Upper lobe of left lung (tissue), 6 donors: ENCODE results near the gene TTPAL. TPM values are rescaled to one million over a fixed set of nuclear protein-coding genes. Genes with fewer than 3 reads are reported as not detected.

Experiments used
- ATAC-seq, 2 donors: fragments of 200-7000 bp; cut with Tn5 transposase; one replicate each; pipeline ENCODE4 v1.9.1; 2022; ENCODE audit warnings: mild to moderate bottlenecking in 2 of 2, moderate library complexity in 2 of 2; ENCODE audit not compliant: low FRiP score in 2 of 2
- DNase-seq, 2 donors: peaks; one replicate each; pipeline ENCODE4 v3.0.0-alpha.2; 2019 to 2020
- H3K27ac ChIP-seq, 4 donors: fragments of 200-600 bp; sonication (generic); one replicate each; pipeline ENCODE4 v1.5.1; 2016 to 2019
- H3K27me3 ChIP-seq, 4 donors: fragments of 200-600 bp; sonication (generic); one replicate each; pipeline ENCODE4 v1.5.1; 2017 to 2019
- H3K36me3 ChIP-seq, 4 donors: fragments of 200-600 bp; sonication (generic); one replicate each; pipeline ENCODE4 v1.5.1; 2016 to 2019
- H3K4me1 ChIP-seq, 4 donors: fragments of 200-600 bp; sonication (generic); one replicate each; pipeline ENCODE4 v1.5.1; 2018 to 2019
- H3K4me3 ChIP-seq, 4 donors: fragments of 200-600 bp; sonication (generic); one replicate each; pipeline ENCODE4 v1.5.1; 2017 to 2019; ENCODE audit warnings: mild to moderate bottlenecking in 2 of 4, moderate library complexity in 1 of 4
- H3K9me3 ChIP-seq, 4 donors: fragments of 200-600 bp; sonication (generic); one replicate each; pipeline ENCODE4 v1.5.1; 2018 to 2019
- CTCF ChIP-seq, 6 experiments: fragments of 450-650 bp in 4 of 6; fragments of 200-600 bp in 2 of 6; sonication (generic) in 2 of 6; IDR thresholded peaks; one replicate each; pipeline ENCODE4 v1.5.1; 2016 to 2019; ENCODE audit warnings: antibody characterized with exemption in 6 of 6
- EP300 ChIP-seq, 4 donors: sonication (generic); formaldehyde crosslinking; IDR thresholded peaks; one replicate each; pipeline ENCODE4 v1.5.1; 2017; ENCODE audit warnings: antibody characterized with exemption in 4 of 4, control low read depth in 2 of 4
- POLR2A ChIP-seq, 4 donors: fragments of 450-650 bp; IDR thresholded peaks; one replicate each; pipeline ENCODE4 v1.5.1; 2016 to 2017; ENCODE audit warnings: antibody characterized with exemption in 4 of 4, mild to moderate bottlenecking in 2 of 4
- POLR2AphosphoS5 ChIP-seq, 2 donors: sonication (generic); formaldehyde crosslinking; IDR thresholded peaks; one replicate each; pipeline ENCODE4 v1.5.1; 2017; ENCODE audit warnings: antibody characterized with exemption in 2 of 2
- WGBS, 2 donors: methylation state at CpG; one replicate each; pipeline ENCODE4 v1.1.5; 2017 to 2018; 5-methylcytosine and 5-hydroxymethylcytosine counted together
- total RNA-seq, 6 donors: library from RNA; depleted of rRNA in 4 of 6; stranded (reverse); fragments of >200 nt in 4 of 6; gene quantifications; one replicate each; pipeline versions ENCODE4 v1.1.0 to v1.2.1, GENCODE V29; 2016 to 2021
- donor health status: DM: no; HTN: no; CAD: no; lungs with moderate emphysema.
- donor health status: DM: no; HTN: yes; CAD: no; lungs with severe emphysema.

Gene TTPAL
- total RNA-seq, 6 donors from 2014 or later = 9.4 to 12.2 (median 10.2) TPM

- H3K36me3 ChIP-seq = no peaks in the 10 kb centered on the region
- peak in 1 of 4 donors; percentile 14 for TF ChIP-seq POLR2A (IDR thresholded peaks at IDR 0.05)
- no peak for TF ChIP-seq POLR2AphosphoS5 (IDR thresholded peaks at IDR 0.05)
- TF ChIP-seq CTCF (IDR thresholded peaks at IDR 0.05) = no peak
- no peak for TF ChIP-seq EP300 (IDR thresholded peaks at IDR 0.05)
- H3K27ac ChIP-seq = no peak overlapping the region
- H3K4me3 ChIP-seq = no peak overlapping the region
- ATAC-seq (peak in 1 of 2 donors; percentile 66), DNase-seq (no peak)
- WGBS, 2 donors = 51 to 54% methylated on average over 12 of the region's 12 CpGs
- no peaks in the 10 kb centered on the region for H3K4me1 ChIP-seq
- H3K27me3 ChIP-seq = no peaks in the 10 kb centered on the region
- H3K9me3 ChIP-seq = no peaks in the 10 kb centered on the region
These were observed 33.2 kb upstream of the TTPAL start for GRCh38 chr20:44442298-44443070.

GRCh38 chr20:44445742-44446710 lies 29.6 kb upstream of the TTPAL start:
- ATAC-seq (peak in 1 of 2 donors; percentile 35), DNase-seq (no peak)
- peaks cover 15 to 23% (median 16%) of the 10 kb centered on the region in 4 donors for H3K4me1 ChIP-seq
- no peaks in the 10 kb centered on the region for H3K36me3 ChIP-seq
- H3K9me3 ChIP-seq = no peaks in the 10 kb centered on the region
- 64 to 69% methylated on average over 6 of the region's 6 CpGs for WGBS, 2 donors
- H3K27ac ChIP-seq = peak overlapping the region in 1 of 4 donors; percentile 36
- H3K4me3 ChIP-seq = no peak overlapping the region
- H3K27me3 ChIP-seq = no peaks in the 10 kb centered on the region
- TF ChIP-seq POLR2A (IDR thresholded peaks at IDR 0.05) = no peak
- TF ChIP-seq CTCF (IDR thresholded peaks at IDR 0.05) = no peak
- TF ChIP-seq EP300 (IDR thresholded peaks at IDR 0.05) = peak in 1 of 4 donors; percentile 56
- TF ChIP-seq POLR2AphosphoS5 (IDR thresholded peaks at IDR 0.05) = no peak

GRCh38 chr20:44447827-44448419 lies 27.8 kb upstream of the TTPAL start:
- no peak for ATAC-seq
- H3K4me1 ChIP-seq = peaks cover 15 to 23% (median 17%) of the 10 kb centered on the region in 4 donors
- no peak for DNase-seq
- H3K36me3 ChIP-seq = no peaks in the 10 kb centered on the region
- 87 to 91% methylated on average over 3 of the region's 3 CpGs for WGBS, 2 donors
- H3K27ac ChIP-seq = no peak overlapping the region
- H3K27me3 ChIP-seq = no peaks in the 10 kb centered on the region
- H3K4me3 ChIP-seq = no peak overlapping the region
- no peaks in the 10 kb centered on the region for H3K9me3 ChIP-seq
- TF ChIP-seq POLR2AphosphoS5 (IDR thresholded peaks at IDR 0.05) = no peak
- peak in 1 of 4 donors; percentile 11 for TF ChIP-seq POLR2A (IDR thresholded peaks at IDR 0.05)

GRCh38 chr20:44448753-44449546 lies 26.7 kb upstream of the TTPAL start:
- Histone ChIP-seq H3K4me3 (no peak overlapping the region), H3K27ac (peak overlapping the region in 1 of 4 donors; percentile 84), H3K36me3 (no peaks in the 10 kb centered on the region), H3K27me3 (no peaks in the 10 kb centered on the region), H3K4me1 (peaks cover 15 to 23% (median 17%) of the 10 kb centered on the region in 4 donors), H3K9me3 (no peaks in the 10 kb centered on the region)
- TF ChIP-seq CTCF (IDR thresholded peaks at IDR 0.05) (no peak), POLR2A (IDR thresholded peaks at IDR 0.05) (no peak), EP300 (IDR thresholded peaks at IDR 0.05) (no peak), POLR2AphosphoS5 (IDR thresholded peaks at IDR 0.05) (no peak)
- ATAC-seq (no peak), DNase-seq (no peak)
- WGBS, 2 donors = 70 to 71% methylated on average over 9 of the region's 9 CpGs
